Sigmoid colon (tissue), 4 donors: ENCODE measurements around the gene ADCY3.

Experiments
- EP300 ChIP-seq, 4 donors: sonication (generic); formaldehyde crosslinking; IDR thresholded peaks; one replicate each; pipeline ENCODE4 v1.6.1; 2017; ENCODE audit warnings: antibody characterized with exemption in 4 of 4
- POLR2A ChIP-seq, 2 donors: fragments of 450-650 bp; IDR thresholded peaks; one replicate each; pipeline ENCODE4 v1.6.1; 2016; ENCODE audit warnings: antibody characterized with exemption in 2 of 2, mild to moderate bottlenecking in 2 of 2, moderate library complexity in 2 of 2
- POLR2AphosphoS5 ChIP-seq, 4 donors: sonication (generic); formaldehyde crosslinking; IDR thresholded peaks; one replicate each; pipeline ENCODE4 v1.6.1; 2017; ENCODE audit warnings: antibody characterized with exemption in 4 of 4
- TF ChIP-seq, protein P1 (sequence below), 4 experiments: fragments of 450-650 bp in 3 of 4; fragments of 200-600 bp in 1 of 4; IDR thresholded peaks; one replicate each; pipeline ENCODE4 v1.5.1; 2016 to 2019; ENCODE audit warnings: antibody characterized with exemption in 4 of 4, mild to moderate bottlenecking in 3 of 4, moderate library complexity in 2 of 4

DNA sequence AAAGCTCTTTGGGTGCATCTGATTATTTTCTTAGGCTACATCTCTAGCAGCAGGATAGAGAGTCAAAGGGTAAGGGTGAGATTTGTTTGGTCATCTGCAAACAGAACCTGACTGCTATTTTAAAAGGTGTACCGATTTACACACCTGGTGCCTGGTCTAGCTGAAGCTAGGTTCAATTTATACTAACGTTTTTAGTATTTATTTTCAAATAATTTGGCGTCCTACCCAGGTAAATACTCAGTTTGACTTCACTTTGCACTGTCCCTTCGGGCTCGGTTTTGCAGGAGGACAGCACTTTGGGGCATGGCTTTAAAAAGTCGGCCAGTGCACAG is 127.5 kb downstream of the ADCY3 start:
- TF ChIP-seq, protein P1, sequence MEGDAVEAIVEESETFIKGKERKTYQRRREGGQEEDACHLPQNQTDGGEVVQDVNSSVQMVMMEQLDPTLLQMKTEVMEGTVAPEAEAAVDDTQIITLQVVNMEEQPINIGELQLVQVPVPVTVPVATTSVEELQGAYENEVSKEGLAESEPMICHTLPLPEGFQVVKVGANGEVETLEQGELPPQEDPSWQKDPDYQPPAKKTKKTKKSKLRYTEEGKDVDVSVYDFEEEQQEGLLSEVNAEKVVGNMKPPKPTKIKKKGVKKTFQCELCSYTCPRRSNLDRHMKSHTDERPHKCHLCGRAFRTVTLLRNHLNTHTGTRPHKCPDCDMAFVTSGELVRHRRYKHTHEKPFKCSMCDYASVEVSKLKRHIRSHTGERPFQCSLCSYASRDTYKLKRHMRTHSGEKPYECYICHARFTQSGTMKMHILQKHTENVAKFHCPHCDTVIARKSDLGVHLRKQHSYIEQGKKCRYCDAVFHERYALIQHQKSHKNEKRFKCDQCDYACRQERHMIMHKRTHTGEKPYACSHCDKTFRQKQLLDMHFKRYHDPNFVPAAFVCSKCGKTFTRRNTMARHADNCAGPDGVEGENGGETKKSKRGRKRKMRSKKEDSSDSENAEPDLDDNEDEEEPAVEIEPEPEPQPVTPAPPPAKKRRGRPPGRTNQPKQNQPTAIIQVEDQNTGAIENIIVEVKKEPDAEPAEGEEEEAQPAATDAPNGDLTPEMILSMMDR (IDR thresholded peaks at IDR 0.05), result no peak
- TF ChIP-seq POLR2A (IDR thresholded peaks at IDR 0.05) (no peak), POLR2AphosphoS5 (IDR thresholded peaks at IDR 0.05) (no peak), EP300 (IDR thresholded peaks at IDR 0.05) (no peak)
